ENCODE measurements around the gene SPECC1. TPM values are rescaled to one million over a fixed set of nuclear protein-coding genes. Genes with fewer than 3 reads are reported as not detected.
"Not testable (repeated sequence)": the region's sequence is repeated elsewhere in the genome, so short reads cannot be mapped to it uniquely, and the experiment has no call there.

The SPECC1 gene
- total RNA-seq, 1 donor from 2014 or later: 82.8 TPM

GRCh38 chr17:20206068-20206467, 196.9 kb downstream of the SPECC1 start:
- no peak for DNase-seq (ENCODE audit: low spot score)

- DNase-seq (ENCODE audit: low spot score): no peak
Measured at GRCh38 chr17:20206591-20206990, 197.4 kb downstream of the SPECC1 start.

DNA sequence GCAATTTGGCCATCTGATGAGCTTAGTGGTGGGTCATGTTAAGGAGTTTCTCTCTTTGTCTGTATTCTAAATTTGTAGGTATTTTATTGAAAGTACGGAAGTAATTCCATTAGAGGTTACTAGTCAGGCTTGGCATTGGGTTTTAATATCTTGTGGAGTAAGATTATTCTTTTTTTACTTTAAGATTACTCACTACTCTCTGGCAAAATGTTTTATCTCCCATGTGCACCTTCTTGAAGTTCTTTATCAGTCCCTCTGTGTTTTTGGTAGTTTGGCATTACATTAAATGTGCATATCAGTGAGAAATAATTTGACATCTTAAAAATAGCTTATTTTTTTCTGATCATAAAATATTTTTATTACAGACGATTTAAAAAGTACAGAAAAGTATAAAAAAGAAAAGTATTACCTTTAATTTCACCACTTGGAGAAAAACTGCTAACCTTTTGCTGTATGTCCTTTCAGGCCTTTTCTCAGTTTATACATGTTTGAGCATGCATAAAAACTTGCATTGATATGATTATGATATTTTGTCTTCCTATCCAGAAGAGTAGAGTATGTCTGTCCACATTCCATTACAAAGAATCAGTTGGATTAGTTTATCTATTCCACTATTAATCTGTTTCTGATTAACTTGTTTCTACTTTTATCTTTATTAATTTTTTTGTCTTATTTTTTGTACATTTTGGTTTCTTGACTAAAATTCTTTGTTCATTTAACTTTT, 198.3 kb downstream of the SPECC1 start:
- DNase-seq (ENCODE audit: low spot score): no peak

GRCh38 chr17:20208717-20209116, 199.6 kb downstream of the SPECC1 start:
- DNase-seq (ENCODE audit: low spot score): no peak

- no peak for DNase-seq (ENCODE audit: low spot score)
Measured at GRCh38 chr17:20210180-20210579, 201.0 kb downstream of the SPECC1 start.

DNA sequence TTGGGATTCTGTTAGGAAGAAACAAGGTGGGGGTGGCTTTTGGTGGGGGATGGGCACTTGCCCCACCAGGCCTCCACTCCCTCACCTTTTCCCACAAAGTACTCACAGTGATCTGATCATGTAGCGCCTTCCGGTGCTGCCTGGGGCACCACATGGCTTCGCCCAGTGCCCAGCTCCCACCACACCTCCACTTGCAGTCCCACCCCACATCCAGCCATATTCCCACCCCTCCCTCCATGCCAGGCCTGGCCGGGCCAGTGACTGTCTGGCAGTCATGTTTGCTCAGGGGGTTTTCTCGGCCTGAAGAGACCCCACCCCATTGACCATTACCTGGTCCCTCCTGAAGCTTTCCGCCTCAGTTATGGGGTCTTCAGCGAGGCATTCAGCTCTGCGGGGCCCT, 201.5 kb downstream of the SPECC1 start:
- no peak for DNase-seq (ENCODE audit: low spot score)

DNA sequence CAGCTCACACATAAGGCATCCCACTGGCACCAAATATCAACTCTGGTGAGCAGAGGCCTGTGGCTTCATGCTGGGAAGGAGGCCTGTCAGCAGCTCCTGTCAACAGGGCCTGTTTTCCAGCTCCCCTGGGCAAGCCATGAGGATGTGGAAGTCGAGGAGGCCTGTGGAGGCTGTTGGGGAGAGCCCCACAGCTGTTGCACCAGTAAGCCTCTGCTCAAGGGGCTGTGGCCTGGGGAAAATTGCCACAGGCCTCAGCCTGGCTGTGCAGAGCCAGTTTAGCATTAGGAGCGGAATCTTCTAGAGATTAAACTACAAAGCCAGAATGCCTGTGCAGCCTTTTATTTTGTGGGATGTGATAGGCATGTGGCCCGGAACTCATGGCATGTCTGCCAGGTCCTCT, 202.1 kb downstream of the SPECC1 start:
- DNase-seq (ENCODE audit: low spot score): no peak

- no peak for DNase-seq (ENCODE audit: low spot score)
Measured at GRCh38 chr17:20213449-20213848, 204.3 kb downstream of the SPECC1 start.

GRCh38 chr17:20214794-20215193, 205.6 kb downstream of the SPECC1 start:
- DNase-seq (ENCODE audit: low spot score): no peak

GRCh38 chr17:20216154-20216815, 207.1 kb downstream of the SPECC1 start:
- DNase-seq (ENCODE audit: low spot score): no peak

GRCh38 chr17:20216853-20217252, 207.7 kb downstream of the SPECC1 start:
- DNase-seq (ENCODE audit: low spot score): no peak

GRCh38 chr17:20217677-20218076, 208.5 kb downstream of the SPECC1 start:
- no peak for DNase-seq (ENCODE audit: low spot score)

- no peak for DNase-seq (ENCODE audit: low spot score)
Measured at GRCh38 chr17:20218272-20218671, 209.1 kb downstream of the SPECC1 start.

DNA sequence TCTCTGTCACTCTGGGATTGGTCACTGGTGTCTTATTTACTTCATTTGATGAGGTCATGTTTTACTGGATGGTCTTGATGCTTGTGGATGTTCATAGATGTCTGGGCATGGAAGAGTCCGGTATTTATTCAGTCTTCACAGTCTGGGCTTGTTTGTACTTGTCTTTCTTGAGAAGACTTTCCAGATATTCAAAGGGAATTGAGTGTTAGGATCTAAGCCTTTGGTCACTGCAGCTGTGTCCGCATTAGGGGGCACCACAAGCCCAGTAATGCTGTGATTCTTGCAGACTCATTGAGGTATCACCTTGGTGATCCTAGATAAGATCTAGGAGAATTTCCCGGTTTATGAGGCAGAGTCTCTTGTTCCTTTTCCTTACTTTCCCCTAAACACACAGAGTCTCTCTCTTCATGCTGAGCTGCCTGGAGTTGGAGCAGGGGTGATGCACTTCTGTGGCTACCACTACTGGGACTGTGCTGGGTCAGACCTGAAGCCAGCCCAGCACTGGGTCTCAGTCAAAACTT, 214.7 kb downstream of the SPECC1 start:
- no peak for DNase-seq (ENCODE audit: low spot score)

DNA sequence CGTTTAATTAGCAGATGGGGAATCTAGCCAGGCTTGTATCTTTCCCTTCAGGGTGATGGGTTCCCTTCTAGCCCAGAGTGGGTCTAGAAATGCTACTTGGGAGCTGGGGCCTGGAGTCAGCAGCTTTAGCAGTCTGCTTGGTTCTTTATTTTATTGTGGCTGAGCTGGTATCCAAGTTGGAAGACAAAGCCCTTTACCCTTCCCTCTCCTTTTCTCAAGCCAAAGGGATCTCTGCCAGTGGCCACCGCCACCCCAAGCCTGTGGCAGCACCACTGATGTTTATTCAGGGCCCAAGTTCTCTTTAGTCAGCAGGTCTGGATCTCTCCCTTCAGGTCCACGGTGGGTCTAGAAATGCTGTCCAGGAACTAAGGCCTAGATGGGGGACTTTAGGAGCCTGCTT, 215.2 kb downstream of the SPECC1 start:
- no peak for DNase-seq (ENCODE audit: low spot score)

DNA sequence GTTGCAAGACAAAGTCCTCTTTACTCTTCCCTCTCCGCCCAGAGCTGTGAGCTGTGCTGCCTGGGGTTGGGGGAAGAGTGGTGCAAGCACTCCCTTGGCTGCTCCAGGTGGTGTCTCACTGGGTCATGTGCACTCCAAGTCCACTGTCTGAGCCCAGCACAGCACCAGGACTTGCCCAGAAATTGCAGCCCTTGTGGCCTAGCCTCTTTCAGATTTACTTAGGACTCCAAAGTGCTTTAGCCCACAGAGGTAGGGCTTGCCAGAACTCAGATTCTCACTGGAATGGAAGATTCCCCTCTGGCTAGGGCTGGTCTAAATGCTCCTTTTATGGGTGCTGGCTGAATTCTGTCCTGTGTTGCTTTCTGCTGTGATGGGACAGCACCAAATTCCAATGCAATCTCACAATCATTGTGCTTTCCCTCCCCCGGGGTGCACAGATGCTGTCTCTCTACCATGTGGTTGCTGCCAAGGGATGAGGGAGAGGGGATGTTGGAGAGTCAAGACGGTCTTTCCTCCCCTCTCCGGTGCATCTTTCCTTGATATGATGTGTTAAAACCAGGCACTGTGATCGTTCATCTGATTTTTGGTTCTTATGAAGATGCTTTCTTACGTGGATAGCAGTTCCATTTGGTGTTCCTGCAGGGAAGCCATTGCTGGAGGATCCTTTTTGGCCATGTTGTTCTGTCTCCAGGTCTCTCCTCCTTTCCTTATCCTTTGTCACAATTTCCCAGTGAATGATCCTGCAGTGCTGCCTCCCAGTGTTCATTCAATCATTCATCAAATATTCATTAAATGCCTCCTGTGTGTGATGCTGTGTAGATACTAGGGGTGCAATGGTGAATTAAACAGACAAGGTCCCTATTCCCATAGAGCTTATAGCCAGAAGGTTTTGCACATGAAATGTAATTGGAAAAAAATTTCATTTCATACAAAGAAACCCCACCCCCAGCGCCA, 216.3 kb downstream of the SPECC1 start:
- no peak for DNase-seq (ENCODE audit: low spot score)

DNA sequence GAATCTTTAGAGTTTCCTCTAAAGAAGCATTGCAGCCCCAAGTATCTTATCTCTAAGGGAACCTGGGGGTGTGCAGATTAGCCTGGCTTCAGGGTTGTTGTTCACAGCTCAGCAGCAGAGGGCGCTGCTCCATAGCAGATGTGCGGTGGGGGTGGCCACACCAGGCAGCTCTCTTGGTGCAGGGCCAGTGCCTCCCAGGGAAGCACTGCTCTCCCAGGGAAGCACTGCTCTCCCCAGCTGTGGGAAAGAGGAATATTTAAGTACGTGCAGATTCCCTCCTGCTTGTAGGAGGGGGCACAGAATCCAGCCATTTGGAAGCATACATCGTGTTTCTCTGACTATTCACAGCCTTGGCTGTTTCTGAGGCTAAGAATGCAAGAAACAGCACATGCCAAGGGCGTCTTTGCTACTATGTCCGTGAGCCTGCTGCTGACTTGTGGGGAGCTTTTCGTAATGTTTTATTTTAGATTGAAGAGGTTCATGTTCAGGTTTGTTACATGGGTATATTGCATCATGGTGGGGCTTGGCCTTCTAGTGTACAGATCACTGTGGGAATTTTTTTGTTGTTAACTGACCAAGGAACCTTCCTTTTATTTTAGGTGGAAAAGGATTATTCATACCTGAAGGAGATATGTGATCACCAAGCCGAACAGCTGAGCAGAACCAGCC, 217.8 kb downstream of the SPECC1 start:
- DNase-seq (ENCODE audit: low spot score): peak; percentile 92

DNA sequence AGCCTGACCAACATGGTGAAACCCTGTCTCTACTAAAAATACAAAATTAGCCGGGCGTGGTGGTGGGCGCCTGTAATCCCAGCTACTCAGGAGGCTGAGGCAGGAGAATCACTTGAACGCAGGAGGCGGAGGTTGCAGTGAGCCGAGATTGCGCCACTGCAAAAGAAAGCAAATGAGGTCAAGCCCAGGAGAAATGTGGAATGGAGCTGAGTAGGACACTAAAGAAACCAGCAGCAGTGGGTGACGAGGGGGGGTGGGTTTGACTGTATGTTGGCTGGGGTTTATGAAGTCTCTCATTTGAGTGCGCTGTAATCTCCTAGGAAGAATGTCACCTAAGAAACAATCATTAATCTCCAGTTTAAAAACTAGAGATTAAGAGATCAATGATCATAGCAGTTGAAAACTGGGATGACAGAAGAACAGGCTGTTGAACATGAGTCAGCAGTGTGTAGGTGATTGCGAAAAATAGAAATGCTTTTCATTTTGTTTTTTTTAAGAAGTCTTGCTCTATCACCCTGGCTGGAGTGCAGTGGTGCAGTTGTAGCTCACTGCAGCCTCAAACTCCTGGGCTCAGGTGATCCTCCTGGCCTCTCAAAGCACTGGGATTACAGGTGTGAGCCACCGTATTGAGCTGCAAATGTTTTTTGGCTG, 218.7 kb downstream of the SPECC1 start:
- not testable (repeated sequence) for DNase-seq (ENCODE audit: low spot score)

- no peak for DNase-seq (ENCODE audit: low spot score)
Measured at GRCh38 chr17:20228410-20228809, 219.3 kb downstream of the SPECC1 start.

DNA sequence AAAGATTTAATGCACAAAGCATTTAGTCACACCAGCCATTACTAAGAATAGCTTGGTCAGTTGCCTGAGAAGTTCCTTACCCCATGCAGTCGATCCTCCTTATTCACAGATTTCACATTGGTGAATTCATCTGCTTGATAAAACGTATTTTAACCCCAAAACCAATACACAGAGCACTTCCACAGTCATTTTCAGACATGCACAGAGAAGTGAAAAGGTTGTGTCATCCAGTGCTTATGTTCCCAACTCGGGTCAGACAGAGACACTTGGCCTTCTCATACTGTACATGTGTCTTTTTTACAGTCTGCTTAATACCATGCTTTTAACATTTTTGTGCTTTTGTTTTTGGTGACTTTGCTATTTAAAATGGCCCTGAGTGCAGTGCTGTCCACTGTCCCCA, 219.7 kb downstream of the SPECC1 start:
- no peak for DNase-seq (ENCODE audit: low spot score)

DNA sequence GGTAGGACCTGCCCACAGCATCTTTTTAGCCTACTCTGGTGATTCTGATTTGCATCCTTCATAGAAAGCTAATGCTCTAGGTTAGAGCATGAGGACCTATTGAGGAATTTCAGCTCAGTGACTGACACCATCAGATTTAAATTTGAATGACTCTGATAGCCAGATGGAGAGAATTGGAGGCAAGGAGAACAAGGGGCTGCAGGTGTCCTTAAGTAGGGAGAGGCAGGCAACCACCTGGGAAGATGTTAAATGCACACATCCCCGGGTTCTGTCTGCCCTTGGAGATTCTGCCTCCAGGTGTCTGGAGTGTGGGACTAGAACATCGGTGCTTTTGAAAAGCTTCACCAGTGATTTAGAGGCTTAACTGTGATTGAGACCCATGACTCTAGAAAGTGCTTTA, 221.8 kb downstream of the SPECC1 start:
- DNase-seq (ENCODE audit: low spot score): no peak
